Neural cell (in vitro differentiated cells): ENCODE measurements around the gene TENM3. TPM values are rescaled to one million over a fixed set of nuclear protein-coding genes. Genes with fewer than 3 reads are reported as not detected.

Source experiments
- H2AFZ ChIP-seq: fragments of 200-600, 300-800 bp; sonication (generic), shearing (Covaris generic); 2 replicates; pipeline ENCODE4 v1.6.0; 2014; ENCODE audit warnings: low read depth, mild to moderate bottlenecking, antibody characterized with exemption, low read length, moderate library complexity
- H3F3A ChIP-seq: fragments of 200-600 bp; shearing (Covaris generic); 2 replicates; pipeline ENCODE4 v1.6.1; 2016; ENCODE audit warnings: mild to moderate bottlenecking, moderate library complexity, mixed read lengths, antibody characterized with exemption, low read length; ENCODE audit not compliant: insufficient read depth, poor library complexity, severe bottlenecking
- H3K27ac ChIP-seq: fragments of 200-600, 300-800 bp; sonication (generic), shearing (Covaris generic); 2 replicates; pipeline ENCODE4 v1.5.1; 2014; ENCODE audit warnings: mild to moderate bottlenecking, low read length, moderate library complexity
- H3K27me3 ChIP-seq: fragments of 300-800, 200-600 bp; sonication (generic), shearing (Covaris generic); 2 replicates; pipeline ENCODE4 v1.6.0; 2014; ENCODE audit warnings: mild to moderate bottlenecking, low read depth, low read length, moderate library complexity; ENCODE audit not compliant: insufficient read depth
- H3K36me3 ChIP-seq: fragments of 300-800, 200-600 bp; sonication (generic), shearing (Covaris generic); 2 replicates; pipeline ENCODE4 v1.5.1; 2014; ENCODE audit warnings: mild to moderate bottlenecking, antibody characterized with exemption, low read length, moderate library complexity; ENCODE audit not compliant: insufficient read depth
- H3K4me2 ChIP-seq: fragments of 300-800, 200-600 bp; sonication (generic), shearing (Covaris generic); 2 replicates; pipeline ENCODE4 v1.6.0; 2014; ENCODE audit warnings: mild to moderate bottlenecking, low read length
- H3K4me3 ChIP-seq: fragments of 300-800, 200-600 bp; sonication (generic), shearing (Covaris generic); 2 replicates; pipeline ENCODE4 v1.5.1; 2014; ENCODE audit warnings: mild to moderate bottlenecking, low read length, moderate library complexity
- H3K79me2 ChIP-seq: fragments of 200-600 bp; shearing (Covaris generic); replicated peaks from 2 replicates; pipeline ENCODE4 v1.6.0; 2014; ENCODE audit warnings: mild to moderate bottlenecking, low read length, moderate library complexity; ENCODE audit not compliant: insufficient read depth
- H3K9ac ChIP-seq: fragments of 300-800, 200-600 bp; sonication (generic), shearing (Covaris generic); 2 replicates; pipeline ENCODE4 v1.6.1; 2016; ENCODE audit warnings: mild to moderate bottlenecking, low read length, mixed read lengths
- H3K9me2 ChIP-seq: fragments of 200-600 bp; shearing (Covaris generic); 2 replicates; pipeline ENCODE4 v1.6.1; 2016; ENCODE audit warnings: mild to moderate bottlenecking, low read length, mixed read lengths; ENCODE audit not compliant: insufficient read depth
- H3K9me3 ChIP-seq: fragments of 200-600, 300-800 bp; sonication (generic), shearing (Covaris generic); 2 replicates; pipeline ENCODE4 v1.6.1; 2016; ENCODE audit warnings: mild to moderate bottlenecking, mixed run types, low read length, moderate library complexity, mixed read lengths
- H4K20me1 ChIP-seq: fragments of 200-600 bp; shearing (Covaris generic); 2 replicates; pipeline ENCODE4 v1.6.1; 2016; ENCODE audit warnings: mild to moderate bottlenecking, mixed run types; ENCODE audit not compliant: insufficient read depth
- CTCF ChIP-seq: fragments of 450-650 bp; IDR thresholded peaks from 2 replicates; pipeline ENCODE4 v1.5.1; 2014; ENCODE audit warnings: antibody characterized with exemption, mild to moderate bottlenecking, moderate library complexity; ENCODE audit not compliant: poor library complexity, severe bottlenecking
- EP300 ChIP-seq: fragments of 450-650 bp; conservative IDR thresholded peaks from 2 replicates; pipeline ENCODE4 v1.6.1; 2014; ENCODE audit warnings: antibody characterized with exemption, mild to moderate bottlenecking, moderate library complexity; ENCODE audit not compliant: poor library complexity, severe bottlenecking
- EZH2 ChIP-seq: fragments of 200-600, 300-800 bp; shearing (Covaris generic), sonication (generic); IDR thresholded peaks from 2 replicates; pipeline ENCODE4 v1.6.1; 2014; ENCODE audit warnings: antibody characterized with exemption, low read length, borderline replicate concordance, mild to moderate bottlenecking; ENCODE audit not compliant: insufficient read depth, poor library complexity, severe bottlenecking
- MXI1 ChIP-seq: fragments of 450-650 bp; conservative IDR thresholded peaks from 2 replicates; pipeline ENCODE4 v1.6.1; 2014; ENCODE audit warnings: antibody characterized with exemption, mild to moderate bottlenecking; ENCODE audit not compliant: poor library complexity, severe bottlenecking
- POLR2AphosphoS5 ChIP-seq: IDR thresholded peaks from 2 replicates; pipeline ENCODE4 v1.6.1; 2012
- RAD21 ChIP-seq: fragments of 450-650 bp; conservative IDR thresholded peaks from 2 replicates; pipeline ENCODE4 v1.6.1; 2014; ENCODE audit warnings: antibody characterized with exemption, mild to moderate bottlenecking, moderate library complexity
- REST ChIP-seq: IDR thresholded peaks from 2 replicates; pipeline ENCODE4 v1.6.1; 2012; ENCODE audit warnings: borderline replicate concordance
- SMC3 ChIP-seq: fragments of 450-650 bp; conservative IDR thresholded peaks from 2 replicates; pipeline ENCODE4 v1.6.1; 2014; ENCODE audit warnings: antibody characterized with exemption, mild to moderate bottlenecking, moderate library complexity; ENCODE audit not compliant: poor library complexity
- TAF1 ChIP-seq: IDR thresholded peaks from 2 replicates; pipeline ENCODE4 v1.6.1; 2012; ENCODE audit warnings: low read depth
- polyA plus RNA-seq: library from polyadenylated mRNA; depleted of rRNA; stranded (reverse); fragments of >200 nt; gene quantifications from 2 replicates; pipeline ENCODE4 v1.2.3, GENCODE V29; 2014

Gene TENM3
- polyA plus RNA-seq, 1 donor from 2014 or later: 7.3 TPM

DNA sequence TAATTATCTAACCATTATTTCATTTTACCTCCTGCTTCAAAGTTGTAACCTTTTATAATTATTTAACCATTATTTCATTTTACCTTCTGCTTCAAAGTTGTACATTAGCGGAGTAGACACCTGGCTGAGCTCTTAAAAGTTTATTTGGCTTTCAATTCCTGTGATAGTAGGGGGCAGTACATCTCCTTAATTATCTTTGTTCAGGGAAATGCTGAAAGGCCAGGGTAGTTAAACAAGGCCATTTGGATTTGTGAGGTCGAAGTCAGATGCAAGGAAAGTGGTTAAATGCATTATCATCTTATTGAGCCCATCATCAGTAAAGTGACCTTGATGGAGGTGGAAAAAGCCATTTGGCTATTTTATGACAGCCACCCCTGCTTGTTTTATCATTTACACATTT is 210.6 kb downstream of the TENM3 start:
- Histone ChIP-seq H3F3A (no peaks in the 10 kb centered on the region), H3K27me3 (no peaks in the 10 kb centered on the region), H3K9me3 (no peaks in the 10 kb centered on the region), H3K9me2 (no peaks in the 10 kb centered on the region), H2AFZ (no peak overlapping the region), H3K79me2 (peaks cover 66% of the 10 kb centered on the region), H3K4me2 (no peak overlapping the region), H3K9ac (no peak overlapping the region), H3K4me3 (no peak overlapping the region), H4K20me1 (no peaks in the 10 kb centered on the region), H3K27ac (no peak overlapping the region), H3K36me3 (no peaks in the 10 kb centered on the region)
- TF ChIP-seq CTCF: no peak
- TF ChIP-seq TAF1: no peak
- TF ChIP-seq POLR2AphosphoS5: no peak
- no peak for TF ChIP-seq EZH2
- no peak for TF ChIP-seq EP300
- no peak for TF ChIP-seq RAD21

GRCh38 chr4:182454440-182455013 is 211.3 kb downstream of the TENM3 start:
- no peak for TF ChIP-seq MXI1
- TF ChIP-seq REST: no peak
- no peak for TF ChIP-seq POLR2AphosphoS5
- no peak for TF ChIP-seq RAD21
- TF ChIP-seq TAF1: no peak
- TF ChIP-seq EZH2: no peak
- TF ChIP-seq EP300: no peak
- TF ChIP-seq CTCF: no peak
- no peak for TF ChIP-seq SMC3
- Histone ChIP-seq H3K36me3 (no peaks in the 10 kb centered on the region), H3K4me2 (no peak overlapping the region), H3K79me2 (peaks cover 68% of the 10 kb centered on the region), H3K9me2 (no peaks in the 10 kb centered on the region), H3K27me3 (no peaks in the 10 kb centered on the region), H4K20me1 (no peaks in the 10 kb centered on the region), H2AFZ (no peak overlapping the region), H3K9me3 (no peaks in the 10 kb centered on the region), H3K9ac (no peak overlapping the region), H3K27ac (no peak overlapping the region), H3K4me3 (no peak overlapping the region), H3F3A (no peaks in the 10 kb centered on the region)
